ENCODE data around the gene YWHAG. TPM values are rescaled to one million over a fixed set of nuclear protein-coding genes. Genes with fewer than 3 reads are reported as not detected.

YWHAG gene
- total and polyA plus RNA-seq, 2 of the 13 experiments (the other 11 are each of a cell fraction or from before 2014, with no cell fraction given): 36.9 to 67.5 TPM

GRCh38 chr7:76359111-76359977 is 553 bp upstream of the YWHAG start (continued):
- TF ChIP-seq RBM22 (optimal IDR thresholded peaks at IDR 0.05; ENCODE audit: low read length) (no peak), NBN (conservative IDR thresholded peaks at IDR 0.05) (no peak), ZBTB25 (CRISPR knock-in tag; IDR thresholded peaks at IDR 0.05) (0 out of 2 replicates have a peak, but pooled peaks have one; percentile 11), TBP (CRISPR knock-in tag; IDR thresholded peaks at IDR 0.05) (no peak), ZBTB46 (CRISPR knock-in tag; IDR thresholded peaks at IDR 0.05; ENCODE audit: borderline replicate concordance) (peak; percentile 81; the same call in 1 of the 2 replicates), CREB1 (IDR thresholded peaks at IDR 0.05) (peak; percentile 47; the same call in 1 of the 2 replicates), CREB1 (CRISPR knock-in tag; IDR thresholded peaks at IDR 0.05) (peak; percentile 91), ZNF530 (CRISPR knock-in tag; IDR thresholded peaks at IDR 0.05; ENCODE audit: low read depth) (no peak), ZNF605 (CRISPR knock-in tag; IDR thresholded peaks at IDR 0.05) (peak; percentile 81), ZNF567 (CRISPR knock-in tag; IDR thresholded peaks at IDR 0.05; ENCODE audit: borderline replicate concordance) (peak; percentile 62; the same call in 1 of the 2 replicates), MEIS1 (CRISPR knock-in tag; IDR thresholded peaks at IDR 0.05; ENCODE audit: borderline replicate concordance) (peak; percentile 16; the same call in 1 of the 2 replicates), SRY (CRISPR knock-in tag; IDR thresholded peaks at IDR 0.05) (no peak), ZBTB10 (CRISPR knock-in tag; IDR thresholded peaks at IDR 0.05; ENCODE audit: borderline replicate concordance) (peak; percentile 93; the same call in 1 of the 2 replicates), FOXJ3 (CRISPR knock-in tag; IDR thresholded peaks at IDR 0.05; ENCODE audit: borderline replicate concordance) (no peak), TBL1XR1 (IDR thresholded peaks at IDR 0.05; ENCODE audit: borderline replicate concordance, low read length, partially characterized antibody) (peak; percentile 67), POLR2G (IDR thresholded peaks at IDR 0.05; ENCODE audit: low read depth, low read length) (peak; percentile 16), FIP1L1 (IDR thresholded peaks at IDR 0.05; ENCODE audit: borderline replicate concordance, insufficient read depth, low read depth, low read length) (peak; percentile 56; the same call in 1 of the 2 replicates), ZBTB4 (CRISPR knock-in tag; IDR thresholded peaks at IDR 0.05; ENCODE audit: borderline replicate concordance) (0 out of 2 replicates have a peak, but pooled peaks have one; percentile 34), KDM4B (CRISPR knock-in tag; IDR thresholded peaks at IDR 0.05) (no peak), GATAD2A (CRISPR knock-in tag; IDR thresholded peaks at IDR 0.05) (peak; percentile 39)
